ENCODE results near the gene ZSCAN29.
A peak's percentile ranks its signal among the peaks of the same experiment; 100 is the strongest.
"Not testable (repeated sequence)": the region's sequence is repeated elsewhere in the genome, so short reads cannot be mapped to it uniquely, and the experiment has no call there.

The ZSCAN29 gene

DNA sequence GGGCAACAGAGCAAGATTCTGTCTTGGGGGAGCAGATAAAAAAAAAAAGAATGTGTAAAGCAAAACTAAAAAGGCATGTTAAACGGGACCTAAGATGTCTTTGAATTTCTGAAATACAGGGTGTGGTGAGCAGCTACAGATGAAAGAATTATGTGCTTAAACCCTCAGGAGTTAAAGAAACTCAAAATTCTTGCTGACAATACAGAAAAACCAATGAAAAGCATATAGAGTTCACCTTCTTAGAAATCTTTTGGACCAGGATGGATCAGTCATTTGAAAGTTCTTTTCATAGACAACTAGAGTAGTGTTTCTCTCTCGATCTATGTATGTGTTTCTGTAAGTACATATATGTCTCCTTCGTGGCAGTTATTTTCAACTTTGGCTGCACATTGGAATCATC lies 31.4 kb upstream of the ZSCAN29 start:
- Histone ChIP-seq H3K27ac (ENCODE audit: low read depth, low read length) (no peak overlapping the region), H3K9me3 (ENCODE audit: control insufficient read depth in 1 of 2, low read length in 2 of 2) (no peaks in the 10 kb centered on the region), H3K36me3 (ENCODE audit: control insufficient read depth in 1 of 2, insufficient read depth in 2 of 2, low read length in 2 of 2) (peaks cover 29 to 79% of the 10 kb centered on the region in 2 donors)

DNA sequence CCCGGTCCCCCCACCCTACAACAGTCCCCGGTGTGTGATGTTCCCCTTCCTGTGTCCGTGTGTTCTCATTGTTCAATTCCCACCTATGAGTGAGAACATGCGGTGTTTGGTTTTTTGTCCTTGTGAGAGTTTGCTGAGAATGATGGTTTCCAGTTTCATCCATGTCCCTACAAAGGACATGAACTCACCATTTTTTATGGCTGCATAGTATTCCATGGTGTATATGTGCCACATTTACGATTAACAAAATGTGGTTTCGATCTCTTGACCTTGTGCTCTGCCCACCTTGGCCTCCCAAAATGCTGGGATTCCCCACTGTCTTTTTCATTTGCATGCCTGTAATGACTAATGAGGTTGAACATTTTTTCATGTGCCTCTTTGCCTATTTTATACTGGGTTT lies 22.7 kb upstream of the ZSCAN29 start:
- H3K27me3 ChIP-seq (ENCODE audit: control insufficient read depth in 1 of 2, insufficient read depth in 2 of 2, low read length in 2 of 2); H3K9me3 ChIP-seq (ENCODE audit: control insufficient read depth in 1 of 2, low read length in 2 of 2); H3K27ac ChIP-seq (ENCODE audit: low read depth, low read length); H3K4me1 ChIP-seq (ENCODE audit: control insufficient read depth in 1 of 2, insufficient read depth in 2 of 2, low read length in 2 of 2); H3K9ac ChIP-seq (ENCODE audit: low read depth in 1 of 2, low read length in 2 of 2); H3K4me3 ChIP-seq (ENCODE audit: low read depth in 1 of 2, low read length in 2 of 2): not testable (repeated sequence)
- H3K36me3 ChIP-seq (ENCODE audit: control insufficient read depth in 1 of 2, insufficient read depth in 2 of 2, low read length in 2 of 2): peaks cover 30 to 55% of the 10 kb centered on the region in 2 donors

More for the DNA sequence above, 31.4 kb upstream of the ZSCAN29 start:
- Histone ChIP-seq H3K4me3 (ENCODE audit: low read depth in 1 of 2, low read length in 2 of 2) (no peak overlapping the region), H3K4me1 (ENCODE audit: control insufficient read depth in 1 of 2, insufficient read depth in 2 of 2, low read length in 2 of 2) (no peaks in the 10 kb centered on the region), H3K27me3 (ENCODE audit: control insufficient read depth in 1 of 2, insufficient read depth in 2 of 2, low read length in 2 of 2) (no peaks in the 10 kb centered on the region), H3K9ac (ENCODE audit: low read depth in 1 of 2, low read length in 2 of 2) (no peak overlapping the region)

DNA sequence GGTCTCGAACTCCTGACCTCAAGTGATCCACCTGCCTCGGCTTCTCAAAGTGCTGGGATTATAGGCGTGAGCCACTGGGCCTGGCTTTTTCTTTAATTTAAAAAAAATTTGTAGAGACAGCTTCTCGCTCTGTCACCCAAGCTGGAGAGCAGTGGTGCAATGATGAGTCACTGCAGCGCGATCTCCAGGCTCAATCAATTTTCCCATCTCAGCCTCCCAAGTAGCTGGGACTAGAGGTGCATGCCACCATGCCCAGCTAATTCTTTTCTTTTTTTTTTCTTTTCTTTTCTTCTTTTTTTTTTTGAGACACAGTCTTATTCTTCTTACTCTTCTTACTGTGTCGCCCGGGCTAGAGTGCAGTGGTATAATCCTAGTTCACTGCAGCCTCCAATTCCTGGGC lies 19.9 kb upstream of the ZSCAN29 start:
- H3K4me1 ChIP-seq (ENCODE audit: control insufficient read depth in 1 of 2, insufficient read depth in 2 of 2, low read length in 2 of 2): no peaks in the 10 kb centered on the region
- no peak overlapping the region for H3K9ac ChIP-seq (ENCODE audit: low read depth in 1 of 2, low read length in 2 of 2)
- no peaks in the 10 kb centered on the region for H3K9me3 ChIP-seq (ENCODE audit: control insufficient read depth in 1 of 2, low read length in 2 of 2)
- no peaks in the 10 kb centered on the region for H3K27me3 ChIP-seq (ENCODE audit: control insufficient read depth in 1 of 2, insufficient read depth in 2 of 2, low read length in 2 of 2)
- peaks cover 29 to 51% of the 10 kb centered on the region in 2 donors for H3K36me3 ChIP-seq (ENCODE audit: control insufficient read depth in 1 of 2, insufficient read depth in 2 of 2, low read length in 2 of 2)
- no peak overlapping the region for H3K4me3 ChIP-seq (ENCODE audit: low read depth in 1 of 2, low read length in 2 of 2)
- H3K27ac ChIP-seq (ENCODE audit: low read depth, low read length): no peak overlapping the region

DNA sequence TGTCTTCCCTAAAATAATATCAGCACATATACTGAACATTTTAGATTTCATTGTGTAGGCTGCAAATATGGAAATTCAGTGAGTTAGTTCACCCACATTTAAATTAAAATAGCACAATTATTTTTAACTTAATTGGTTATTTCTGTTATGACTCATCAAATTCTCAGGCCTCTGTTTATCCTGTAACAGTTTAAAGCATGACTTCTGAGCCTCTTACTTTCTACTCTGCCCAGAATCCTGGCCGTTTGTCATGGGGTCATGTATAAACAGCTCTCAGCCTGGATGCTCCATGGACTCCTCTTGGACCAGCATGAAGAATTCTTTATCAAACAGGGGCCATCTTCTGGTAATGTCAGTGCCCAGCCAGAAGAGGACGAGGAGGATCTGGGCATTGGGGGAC lies 12.2 kb upstream of the ZSCAN29 start:
- no peaks in the 10 kb centered on the region for H3K27me3 ChIP-seq (ENCODE audit: control insufficient read depth in 1 of 2, insufficient read depth in 2 of 2, low read length in 2 of 2)
- H3K36me3 ChIP-seq (ENCODE audit: control insufficient read depth in 1 of 2, insufficient read depth in 2 of 2, low read length in 2 of 2): peaks cover 42 to 78% of the 10 kb centered on the region in 2 donors
- H3K27ac ChIP-seq (ENCODE audit: low read depth, low read length): no peak overlapping the region

DNA sequence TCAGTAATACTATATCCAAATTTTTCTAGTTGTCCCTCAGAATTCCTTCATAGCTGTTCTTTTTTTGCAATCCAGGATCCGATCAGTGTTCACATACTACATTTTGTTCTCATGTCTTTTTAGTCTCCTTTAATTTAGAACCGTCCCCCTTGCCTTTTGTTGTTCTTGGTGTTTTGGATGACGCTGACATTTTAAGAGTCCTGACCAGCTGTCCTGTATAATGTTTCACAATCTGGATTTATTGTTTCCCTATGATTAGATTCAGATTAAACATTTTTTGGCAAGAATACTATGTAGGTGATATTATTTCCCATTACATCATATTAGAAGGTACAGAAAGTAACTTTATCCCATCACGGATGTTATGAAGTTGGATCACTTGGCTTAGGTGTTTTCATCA lies 11.5 kb upstream of the ZSCAN29 start:
- Histone ChIP-seq H3K4me3 (ENCODE audit: low read depth in 1 of 2, low read length in 2 of 2) (no peak overlapping the region), H3K9ac (ENCODE audit: low read depth in 1 of 2, low read length in 2 of 2) (no peak overlapping the region), H3K9me3 (ENCODE audit: control insufficient read depth in 1 of 2, low read length in 2 of 2) (no peaks in the 10 kb centered on the region), H3K4me1 (ENCODE audit: control insufficient read depth in 1 of 2, insufficient read depth in 2 of 2, low read length in 2 of 2) (no peaks in the 10 kb centered on the region), H3K27me3 (ENCODE audit: control insufficient read depth in 1 of 2, insufficient read depth in 2 of 2, low read length in 2 of 2) (no peaks in the 10 kb centered on the region), H3K27ac (ENCODE audit: low read depth, low read length) (no peak overlapping the region), H3K36me3 (ENCODE audit: control insufficient read depth in 1 of 2, insufficient read depth in 2 of 2, low read length in 2 of 2) (peaks cover 37 to 74% of the 10 kb centered on the region in 2 donors)

More for the DNA sequence above, 12.2 kb upstream of the ZSCAN29 start:
- no peaks in the 10 kb centered on the region for H3K9me3 ChIP-seq (ENCODE audit: control insufficient read depth in 1 of 2, low read length in 2 of 2)
- no peaks in the 10 kb centered on the region for H3K4me1 ChIP-seq (ENCODE audit: control insufficient read depth in 1 of 2, insufficient read depth in 2 of 2, low read length in 2 of 2)
- H3K4me3 ChIP-seq (ENCODE audit: low read depth in 1 of 2, low read length in 2 of 2): no peak overlapping the region
- no peak overlapping the region for H3K9ac ChIP-seq (ENCODE audit: low read depth in 1 of 2, low read length in 2 of 2)

DNA sequence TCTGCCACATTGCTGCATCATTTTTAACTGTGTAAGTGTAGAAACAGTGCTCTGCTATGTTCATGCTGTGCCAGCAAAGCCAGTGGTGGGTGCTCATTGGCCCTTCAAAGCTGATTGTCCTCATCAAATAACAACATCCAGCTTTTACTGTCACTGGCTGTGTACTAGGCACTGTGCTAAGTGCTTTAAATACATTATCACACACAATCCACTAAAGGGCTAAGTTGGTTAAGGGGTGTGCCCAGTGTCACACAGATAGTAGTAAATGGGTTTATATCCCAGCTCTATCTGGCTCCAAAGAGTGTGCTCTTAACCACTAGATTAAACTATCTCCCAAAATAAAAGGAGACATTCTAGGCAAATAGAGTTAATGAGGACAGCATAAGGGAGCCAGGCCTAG lies 7.8 kb upstream of the ZSCAN29 start:
- Histone ChIP-seq H3K27me3 (ENCODE audit: control insufficient read depth in 1 of 2, insufficient read depth in 2 of 2, low read length in 2 of 2) (no peaks in the 10 kb centered on the region), H3K4me3 (ENCODE audit: low read depth in 1 of 2, low read length in 2 of 2) (no peak overlapping the region), H3K9me3 (ENCODE audit: control insufficient read depth in 1 of 2, low read length in 2 of 2) (no peaks in the 10 kb centered on the region), H3K36me3 (ENCODE audit: control insufficient read depth in 1 of 2, insufficient read depth in 2 of 2, low read length in 2 of 2) (peaks cover 21 to 54% of the 10 kb centered on the region in 2 donors), H3K27ac (ENCODE audit: low read depth, low read length) (no peak overlapping the region), H3K9ac (ENCODE audit: low read depth in 1 of 2, low read length in 2 of 2) (no peak overlapping the region), H3K4me1 (ENCODE audit: control insufficient read depth in 1 of 2, insufficient read depth in 2 of 2, low read length in 2 of 2) (no peaks in the 10 kb centered on the region)

DNA sequence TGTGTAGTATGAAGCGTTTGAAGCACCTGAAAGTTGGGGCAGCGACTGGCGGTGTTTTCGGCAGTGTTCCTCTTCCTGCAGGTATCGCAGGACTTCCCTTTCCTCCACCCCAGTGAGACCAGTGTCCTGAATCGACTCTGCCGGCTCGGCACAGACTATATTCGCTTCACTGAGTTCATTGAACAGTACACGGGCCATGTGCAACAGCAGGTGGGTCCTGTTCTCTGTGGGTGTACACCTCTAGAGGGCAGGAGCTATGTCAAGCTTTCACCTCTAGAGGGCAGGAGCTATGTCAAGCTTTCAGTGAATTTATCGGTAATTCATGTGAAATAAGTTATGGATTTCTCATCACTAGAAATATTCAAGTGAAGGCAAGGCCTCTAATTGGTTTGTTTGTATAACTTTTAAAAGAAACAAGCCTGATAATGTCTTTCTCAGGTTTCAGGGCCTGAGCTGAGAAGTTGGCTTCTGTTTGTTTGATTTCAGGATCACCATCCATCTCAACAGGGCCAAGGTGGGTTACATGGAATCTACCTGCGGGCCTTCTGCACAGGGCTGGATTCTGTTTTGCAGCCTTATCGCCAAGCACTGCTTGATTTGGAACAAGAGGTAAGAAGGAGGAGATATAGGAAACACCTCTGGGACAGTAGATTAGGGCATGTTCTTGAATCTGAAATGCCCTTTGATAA lies 5.3 kb upstream of the ZSCAN29 start:
- Histone ChIP-seq H3K9me3 (ENCODE audit: control insufficient read depth in 1 of 2, low read length in 2 of 2) (no peaks in the 10 kb centered on the region), H3K9ac (ENCODE audit: low read depth in 1 of 2, low read length in 2 of 2) (no peak overlapping the region), H3K27ac (ENCODE audit: low read depth, low read length) (no peak overlapping the region), H3K27me3 (ENCODE audit: control insufficient read depth in 1 of 2, insufficient read depth in 2 of 2, low read length in 2 of 2) (no peaks in the 10 kb centered on the region), H3K4me1 (ENCODE audit: control insufficient read depth in 1 of 2, insufficient read depth in 2 of 2, low read length in 2 of 2) (peaks cover 9% of the 10 kb centered on the region in 2 donors), H3K4me3 (ENCODE audit: low read depth in 1 of 2, low read length in 2 of 2) (no peak overlapping the region), H3K36me3 (ENCODE audit: control insufficient read depth in 1 of 2, insufficient read depth in 2 of 2, low read length in 2 of 2) (peaks cover 18 to 34% of the 10 kb centered on the region in 2 donors)

DNA sequence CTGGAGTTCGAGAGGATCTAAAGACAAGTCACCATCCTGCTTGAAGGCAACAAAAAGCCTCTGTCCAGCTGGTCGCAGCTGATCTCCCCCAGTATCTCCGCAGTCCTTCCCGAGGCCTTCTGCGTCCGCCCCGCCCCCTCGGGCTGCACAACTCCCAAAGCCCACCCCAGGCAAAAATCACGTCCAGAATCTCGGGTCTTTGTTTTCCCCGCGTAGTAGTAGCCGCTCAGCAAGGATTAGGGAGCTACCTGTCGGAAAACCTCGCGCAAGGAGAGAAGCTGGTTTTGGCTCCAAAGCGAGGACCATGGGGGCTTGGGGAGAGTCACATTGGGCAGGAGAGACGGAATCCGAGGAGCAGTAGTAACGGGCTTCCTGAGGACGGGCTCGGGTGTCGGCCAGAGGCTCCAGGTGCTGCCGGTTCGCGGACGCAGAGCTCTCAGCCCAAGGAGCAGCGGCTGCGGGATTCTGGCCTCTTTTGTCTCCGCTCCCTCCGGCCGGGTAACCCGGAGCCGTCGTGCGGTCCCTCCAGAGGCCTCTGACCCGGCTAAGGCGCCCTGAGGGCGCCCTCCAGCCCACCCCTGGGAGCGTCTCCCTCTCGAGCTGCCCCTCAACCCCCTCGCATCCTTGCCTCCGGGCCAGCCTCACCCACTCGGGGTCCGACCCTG lies 401 bp downstream of the ZSCAN29 start:
- H3K4me3 ChIP-seq (ENCODE audit: low read depth in 1 of 2, low read length in 2 of 2): peak overlapping the region; percentile 95
- H3K9ac ChIP-seq (ENCODE audit: low read depth in 1 of 2, low read length in 2 of 2): peak overlapping the region; percentile 76 to 84
- H3K36me3 ChIP-seq (ENCODE audit: control insufficient read depth in 1 of 2, insufficient read depth in 2 of 2, low read length in 2 of 2): peaks cover 7 to 26% of the 10 kb centered on the region in 2 donors
- H3K9me3 ChIP-seq (ENCODE audit: control insufficient read depth in 1 of 2, low read length in 2 of 2): no peaks in the 10 kb centered on the region
- H3K27ac ChIP-seq (ENCODE audit: low read depth, low read length): no peak overlapping the region
- no peaks in the 10 kb centered on the region for H3K27me3 ChIP-seq (ENCODE audit: control insufficient read depth in 1 of 2, insufficient read depth in 2 of 2, low read length in 2 of 2)
- peaks cover 27% of the 10 kb centered on the region in 2 donors for H3K4me1 ChIP-seq (ENCODE audit: control insufficient read depth in 1 of 2, insufficient read depth in 2 of 2, low read length in 2 of 2)

DNA sequence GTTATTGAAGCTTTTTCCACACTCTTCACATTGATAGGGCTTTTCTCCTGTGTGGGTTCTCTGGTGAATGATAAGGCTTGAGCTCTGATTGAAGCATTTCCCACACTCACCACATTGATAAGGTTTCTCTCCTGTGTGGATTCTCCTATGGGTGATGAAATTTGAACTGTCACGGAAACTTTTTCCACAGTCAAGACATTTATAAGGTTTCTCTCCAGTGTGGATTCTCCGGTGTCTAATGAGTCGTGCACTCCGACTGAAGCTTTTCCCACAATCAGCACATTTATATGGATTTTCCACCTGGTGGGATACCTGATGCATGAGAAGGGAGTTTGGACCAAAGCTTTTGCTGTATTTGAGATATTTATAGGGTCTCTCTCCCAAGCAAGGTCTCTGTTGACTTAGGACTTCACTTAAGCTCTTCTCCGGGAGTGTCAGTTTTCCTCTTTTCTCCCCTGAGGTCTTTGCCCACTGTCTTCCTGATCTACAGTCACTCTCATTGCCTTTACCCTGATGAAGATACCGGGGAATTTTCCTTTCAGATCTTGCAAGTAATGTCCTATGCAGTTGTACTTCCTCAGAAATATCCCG lies 9.4 kb downstream of the ZSCAN29 start:
- Histone ChIP-seq H3K27ac (ENCODE audit: low read depth, low read length) (no peak overlapping the region), H3K36me3 (ENCODE audit: control insufficient read depth in 1 of 2, insufficient read depth in 2 of 2, low read length in 2 of 2) (peaks cover 45 to 65% of the 10 kb centered on the region in 2 donors), H3K9me3 (ENCODE audit: control insufficient read depth in 1 of 2, low read length in 2 of 2) (peaks cover 38 to 48% of the 10 kb centered on the region in 2 donors)

DNA sequence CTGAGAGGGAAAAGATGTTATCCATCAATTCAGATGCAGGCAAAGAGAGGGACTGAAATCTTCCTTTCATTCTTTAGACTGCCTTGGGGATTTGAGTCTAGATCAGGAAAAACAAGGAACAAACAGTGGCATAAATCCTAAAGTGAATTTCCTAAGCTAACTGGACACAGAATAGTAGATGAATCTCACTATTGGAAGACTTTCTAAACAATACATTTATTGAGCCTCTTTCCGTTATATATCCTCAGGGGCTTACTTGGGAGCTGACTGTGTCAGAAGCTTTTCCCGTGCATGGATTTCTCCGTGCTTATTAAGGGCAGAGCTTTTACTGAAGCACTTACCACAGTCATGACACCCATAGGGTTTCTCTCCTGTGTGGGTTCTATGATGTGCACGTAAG lies 10.0 kb downstream of the ZSCAN29 start:
- no peak overlapping the region for H3K27ac ChIP-seq (ENCODE audit: low read depth, low read length)
- peaks cover 38 to 48% of the 10 kb centered on the region in 2 donors for H3K9me3 ChIP-seq (ENCODE audit: control insufficient read depth in 1 of 2, low read length in 2 of 2)
- peak overlapping the region in 1 of 2 donors; percentile 23 for H3K4me3 ChIP-seq (ENCODE audit: low read depth in 1 of 2, low read length in 2 of 2)
- H3K27me3 ChIP-seq (ENCODE audit: control insufficient read depth in 1 of 2, insufficient read depth in 2 of 2, low read length in 2 of 2): no peaks in the 10 kb centered on the region
- H3K9ac ChIP-seq (ENCODE audit: low read depth in 1 of 2, low read length in 2 of 2): no peak overlapping the region
- peaks cover 45 to 59% of the 10 kb centered on the region in 2 donors for H3K36me3 ChIP-seq (ENCODE audit: control insufficient read depth in 1 of 2, insufficient read depth in 2 of 2, low read length in 2 of 2)
- no peaks in the 10 kb centered on the region for H3K4me1 ChIP-seq (ENCODE audit: control insufficient read depth in 1 of 2, insufficient read depth in 2 of 2, low read length in 2 of 2)

More for the DNA sequence above, 9.4 kb downstream of the ZSCAN29 start:
- Histone ChIP-seq H3K27me3 (ENCODE audit: control insufficient read depth in 1 of 2, insufficient read depth in 2 of 2, low read length in 2 of 2) (no peaks in the 10 kb centered on the region), H3K4me3 (ENCODE audit: low read depth in 1 of 2, low read length in 2 of 2) (peak overlapping the region in 1 of 2 donors; percentile 13), H3K9ac (ENCODE audit: low read depth in 1 of 2, low read length in 2 of 2) (no peak overlapping the region), H3K4me1 (ENCODE audit: control insufficient read depth in 1 of 2, insufficient read depth in 2 of 2, low read length in 2 of 2) (no peaks in the 10 kb centered on the region)
